Endothelial cell of umbilical vein (primary cell): ENCODE results near the gene DNAJB9. TPM values are rescaled to one million over a fixed set of nuclear protein-coding genes. Genes with fewer than 3 reads are reported as not detected.

Experiments used
- BruUV-seq: library from RNA; stranded (reverse); fragments of 400-500 nt; replicated peaks from 2 replicates; lab custom pipeline; 2021; lab: Mats Ljungman, UMichigan
- CTCF ChIA-PET: fragments of 300-600, 350-600 bp; sonication (Branson Sonifier 250); formaldehyde crosslinking; loops from one replicate; lab custom pipeline; 2021; ENCODE audit warnings: antibody characterized with exemption, inconsistent platforms; lab: Charles Lee
- POLR2A ChIA-PET: fragments of 300-600, 350-600 bp; sonication (Branson Sonifier 250); formaldehyde crosslinking; loops from one replicate; lab custom pipeline; 2021; ENCODE audit warnings: antibody characterized with exemption, inconsistent platforms; lab: Charles Lee
- DNase-seq: peaks from one replicate; pipeline ENCODE4 v3.0.0-alpha.2; 2011; ENCODE audit warnings: low read depth, low spot score
- FAIRE-seq: peaks from 2 replicates; lab custom pipeline; 2011; peaks lifted over from hg19 to GRCh38; lab: Jason Lieb, UNC
- H2AFZ ChIP-seq: 2 replicates; pipeline ENCODE4 v1.6.0; 2012; ENCODE audit warnings: low read depth, low read length, control low read depth, inconsistent platforms
- H3K27ac ChIP-seq: 2 replicates; pipeline ENCODE4 v1.5.1; 2011; ENCODE audit warnings: low read depth, mild to moderate bottlenecking, control low read depth, low read length, moderate library complexity; ENCODE audit not compliant: insufficient read depth
- H3K27me3 ChIP-seq, 2 experiments: 2 replicates each; pipeline versions ENCODE4 v1.6.0 to v1.6.1; 2011; ENCODE audit warnings: low read length in 2 of 2, mixed read lengths in 1 of 2; ENCODE audit not compliant: control insufficient read depth in 2 of 2, insufficient read depth in 2 of 2
- H3K36me3 ChIP-seq, 2 experiments: 2 replicates in 1 of 2; 3 replicates in 1 of 2; pipeline ENCODE4 v1.5.1; 2011; ENCODE audit warnings: low read length in 2 of 2, mild to moderate bottlenecking in 1 of 2, moderate library complexity in 1 of 2; ENCODE audit not compliant: control insufficient read depth in 2 of 2, insufficient read depth in 2 of 2; ENCODE audit errors: extremely low read depth in 1 of 2
- H3K4me1 ChIP-seq: 3 replicates; pipeline ENCODE4 v1.5.1; 2011; ENCODE audit warnings: mild to moderate bottlenecking, low read length; ENCODE audit not compliant: control insufficient read depth, insufficient read depth; ENCODE audit errors: extremely low read depth
- H3K4me2 ChIP-seq: 2 replicates; pipeline ENCODE4 v1.6.1; 2011; ENCODE audit warnings: low read length, control low read depth, mixed read lengths; ENCODE audit not compliant: insufficient read depth
- H3K4me3 ChIP-seq, 3 experiments: fragments of 200-600 bp in 1 of 3; sonication (generic), shearing (Covaris generic) in 1 of 3; replicated peaks in 1 of 3; 2 replicates each; pipeline ENCODE4 v1.5.1; 2011 to 2016; ENCODE audit warnings: control low read depth in 3 of 3, low read length in 3 of 3, mild to moderate bottlenecking in 2 of 3, inconsistent platforms in 1 of 3, low read depth in 1 of 3, moderate library complexity in 1 of 3; ENCODE audit not compliant: insufficient read depth in 1 of 3
- H3K79me2 ChIP-seq: 2 replicates; pipeline ENCODE4 v1.6.0; 2012; ENCODE audit warnings: low read length, inconsistent platforms; ENCODE audit not compliant: control insufficient read depth, insufficient read depth
- H3K9ac ChIP-seq: replicated peaks from 2 replicates; pipeline ENCODE3; 2011; ENCODE audit warnings: low read length, control low read depth; ENCODE audit not compliant: insufficient read depth; ENCODE audit errors: extremely low read depth
- H3K9me1 ChIP-seq: replicated peaks from 3 replicates; pipeline ENCODE4 v1.6.0; 2011; ENCODE audit warnings: mild to moderate bottlenecking, low read length; ENCODE audit not compliant: control insufficient read depth, insufficient read depth; ENCODE audit errors: extremely low read depth
- H3K9me3 ChIP-seq: replicated peaks from 2 replicates; pipeline ENCODE4 v1.5.1; 2012; ENCODE audit warnings: low read length, inconsistent platforms; ENCODE audit not compliant: control insufficient read depth, insufficient read depth
- H4K20me1 ChIP-seq: replicated peaks from 2 replicates; pipeline ENCODE3; 2011; ENCODE audit warnings: mild to moderate bottlenecking, low read length; ENCODE audit not compliant: control insufficient read depth, insufficient read depth; ENCODE audit errors: extremely low read depth
- EZH2 ChIP-seq: IDR thresholded peaks from 2 replicates; pipeline ENCODE4 v1.6.1; 2012; ENCODE audit warnings: borderline replicate concordance, low read depth, mild to moderate bottlenecking, moderate library complexity, low read length, inconsistent platforms; ENCODE audit not compliant: severe bottlenecking
- FOS ChIP-seq: IDR thresholded peaks from 2 replicates; pipeline ENCODE4 v1.6.1; 2011; ENCODE audit warnings: mild to moderate bottlenecking, low read length, moderate library complexity, borderline replicate concordance; ENCODE audit not compliant: insufficient read depth
- GATA2 ChIP-seq: IDR thresholded peaks from 2 replicates; pipeline ENCODE4 v1.7.0; 2011; ENCODE audit warnings: low read depth, mild to moderate bottlenecking, moderate library complexity, mixed read lengths, low read length; ENCODE audit not compliant: insufficient read length, insufficient read depth
- JUN ChIP-seq: IDR thresholded peaks from 2 replicates; pipeline ENCODE4 v1.6.1; 2011; ENCODE audit warnings: borderline replicate concordance, low read depth; ENCODE audit not compliant: insufficient read length, insufficient read depth
- MYC ChIP-seq: IDR thresholded peaks from one replicate; pipeline ENCODE4 v1.6.1; 2011; ENCODE audit warnings: mild to moderate bottlenecking, low read depth, low read length
- POLR2A ChIP-seq: IDR thresholded peaks from 2 replicates; pipeline ENCODE4 v1.6.1; 2012; ENCODE audit warnings: low read depth, mild to moderate bottlenecking, control low read depth, low read length
- POLR2AphosphoS5 ChIP-seq: IDR thresholded peaks from 2 replicates; pipeline ENCODE4 v1.6.1; 2012; ENCODE audit warnings: low read depth, mild to moderate bottlenecking, control low read depth, low read length, moderate library complexity; ENCODE audit not compliant: insufficient read depth
- dilution Hi-C: fragments of 300-500 bp; cut with MboI; formaldehyde crosslinking; loops from one replicate; pipeline ENCODE4 v1.15.0; 2019; ENCODE audit warnings: low sequenced_read_pairs; ENCODE audit not compliant: extremely low pct_ligation_motif_present
- intact Hi-C: fragments of 100-400 bp; cut with micrococcal nuclease; formaldehyde crosslinking; loops from one replicate; pipeline ENCODE4 v1.10.0; 2022
- polyA plus RNA-seq, 4 experiments: library from polyadenylated mRNA; depleted of rRNA in 3 of 4; stranded (reverse) in 3 of 4; unstranded in 1 of 4; fragments of >200 nt; gene quantifications; 2 replicates each; pipeline versions ENCODE4 v1.2.1 to v1.2.3, GENCODE V29; 2011 to 2012; ENCODE audit warnings: missing spikeins in 1 of 4
- total RNA-seq: library from RNA; stranded (reverse); gene quantifications from 2 replicates; pipeline ENCODE4 v1.2.3, GENCODE V29; 2021
- TF ChIP-seq, protein P1 (sequence below), 2 donors: IDR thresholded peaks; 1 replicate in 1 of 2; 2 replicates in 1 of 2; pipeline ENCODE4 v1.5.1; 2011; ENCODE audit warnings: low read length in 2 of 2, mild to moderate bottlenecking in 2 of 2, moderate library complexity in 2 of 2, control low read depth in 1 of 2, inconsistent platforms in 1 of 2, low read depth in 1 of 2; ENCODE audit not compliant: insufficient read depth in 1 of 2; ENCODE audit errors: extremely low read depth in 1 of 2
- TF ChIP-seq, protein P2 (sequence below): IDR thresholded peaks from 2 replicates; pipeline ENCODE4 v1.6.1; 2011; ENCODE audit not compliant: insufficient read depth, insufficient read length

Gene DNAJB9
- total and polyA plus RNA-seq, 2 donors (not counting 3 experiments of a cell fraction or from before 2014, with no cell fraction given) = 11.7 to 11.9 TPM

DNA sequence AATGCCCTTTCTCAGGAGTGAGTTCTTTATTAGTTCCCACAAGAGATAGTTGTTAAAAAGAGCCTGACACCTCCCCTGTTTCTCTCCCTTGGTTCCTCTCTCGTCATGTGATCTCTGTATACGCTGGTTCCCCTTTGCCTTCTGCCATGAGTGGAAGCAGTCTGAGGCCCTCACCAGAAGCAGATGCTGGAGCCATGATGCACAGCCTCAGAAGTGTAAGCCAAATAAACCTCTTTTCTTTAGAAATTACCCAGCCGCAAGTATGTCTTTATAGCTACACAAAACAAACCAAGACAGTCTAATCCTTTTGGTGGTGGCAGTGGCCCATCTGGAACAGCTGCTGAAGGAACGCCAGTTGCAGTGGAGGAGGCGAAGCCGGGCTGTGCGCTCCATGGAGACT is 9.3 kb downstream of the DNAJB9 start:
- BruUV-seq = no TSS peak
- CTCF ChIA-PET = no interaction called here
- Histone ChIP-seq H3K79me2 (no peaks in the 10 kb centered on the region), H3K9me3 (no peaks in the 10 kb centered on the region), H3K9ac (no peak overlapping the region), H4K20me1 (no peaks in the 10 kb centered on the region), H3K27me3 (peaks cover 0 to 1% of the 10 kb centered on the region in 2 experiments), H3K9me1 (no peaks in the 10 kb centered on the region), H3K4me2 (no peak overlapping the region), H3K4me1 (no peaks in the 10 kb centered on the region), H3K27ac (no peak overlapping the region), H2AFZ (no peak overlapping the region), H3K36me3 (peaks cover 3 to 5% of the 10 kb centered on the region in 2 experiments), H3K4me3 (no peak overlapping the region)
- POLR2A ChIA-PET = no interaction called here
- DNase-seq (no peak), FAIRE-seq (no peak)
- TF ChIP-seq, protein P1, sequence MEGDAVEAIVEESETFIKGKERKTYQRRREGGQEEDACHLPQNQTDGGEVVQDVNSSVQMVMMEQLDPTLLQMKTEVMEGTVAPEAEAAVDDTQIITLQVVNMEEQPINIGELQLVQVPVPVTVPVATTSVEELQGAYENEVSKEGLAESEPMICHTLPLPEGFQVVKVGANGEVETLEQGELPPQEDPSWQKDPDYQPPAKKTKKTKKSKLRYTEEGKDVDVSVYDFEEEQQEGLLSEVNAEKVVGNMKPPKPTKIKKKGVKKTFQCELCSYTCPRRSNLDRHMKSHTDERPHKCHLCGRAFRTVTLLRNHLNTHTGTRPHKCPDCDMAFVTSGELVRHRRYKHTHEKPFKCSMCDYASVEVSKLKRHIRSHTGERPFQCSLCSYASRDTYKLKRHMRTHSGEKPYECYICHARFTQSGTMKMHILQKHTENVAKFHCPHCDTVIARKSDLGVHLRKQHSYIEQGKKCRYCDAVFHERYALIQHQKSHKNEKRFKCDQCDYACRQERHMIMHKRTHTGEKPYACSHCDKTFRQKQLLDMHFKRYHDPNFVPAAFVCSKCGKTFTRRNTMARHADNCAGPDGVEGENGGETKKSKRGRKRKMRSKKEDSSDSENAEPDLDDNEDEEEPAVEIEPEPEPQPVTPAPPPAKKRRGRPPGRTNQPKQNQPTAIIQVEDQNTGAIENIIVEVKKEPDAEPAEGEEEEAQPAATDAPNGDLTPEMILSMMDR (IDR thresholded peaks at IDR 0.05; ENCODE audit: extremely low read depth in 1 of 2, insufficient read depth in 1 of 2, low read depth in 1 of 2, low read length in 2 of 2) = no peak
- TF ChIP-seq GATA2 = no peak
- no peak for TF ChIP-seq MYC
- TF ChIP-seq POLR2A = no peak
- TF ChIP-seq FOS = no peak
- no peak for TF ChIP-seq POLR2AphosphoS5
- TF ChIP-seq JUN = no peak
- TF ChIP-seq, protein P2, sequence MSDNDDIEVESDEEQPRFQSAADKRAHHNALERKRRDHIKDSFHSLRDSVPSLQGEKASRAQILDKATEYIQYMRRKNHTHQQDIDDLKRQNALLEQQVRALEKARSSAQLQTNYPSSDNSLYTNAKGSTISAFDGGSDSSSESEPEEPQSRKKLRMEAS = no peak
- no peak for TF ChIP-seq EZH2
- intact Hi-C loops (no loop called here), dilution Hi-C loops (no loop called here)
